22Rv1 (cell line): ENCODE results near the gene WDR5.

Experiments used
- H3K27ac ChIP-seq: fragments of 450-650 bp; 2 replicates; pipeline ENCODE4 v1.5.1; 2017
- ZFX ChIP-seq: fragments of 450-650 bp; IDR thresholded peaks from 2 replicates; pipeline ENCODE4 v1.6.1; 2017; ENCODE audit warnings: antibody characterized with exemption, borderline replicate concordance
- TF ChIP-seq, protein P1 (sequence below): fragments of 450-650 bp; IDR thresholded peaks from 2 replicates; pipeline ENCODE4 v1.5.1; 2017; ENCODE audit warnings: mild to moderate bottlenecking

Gene WDR5

DNA sequence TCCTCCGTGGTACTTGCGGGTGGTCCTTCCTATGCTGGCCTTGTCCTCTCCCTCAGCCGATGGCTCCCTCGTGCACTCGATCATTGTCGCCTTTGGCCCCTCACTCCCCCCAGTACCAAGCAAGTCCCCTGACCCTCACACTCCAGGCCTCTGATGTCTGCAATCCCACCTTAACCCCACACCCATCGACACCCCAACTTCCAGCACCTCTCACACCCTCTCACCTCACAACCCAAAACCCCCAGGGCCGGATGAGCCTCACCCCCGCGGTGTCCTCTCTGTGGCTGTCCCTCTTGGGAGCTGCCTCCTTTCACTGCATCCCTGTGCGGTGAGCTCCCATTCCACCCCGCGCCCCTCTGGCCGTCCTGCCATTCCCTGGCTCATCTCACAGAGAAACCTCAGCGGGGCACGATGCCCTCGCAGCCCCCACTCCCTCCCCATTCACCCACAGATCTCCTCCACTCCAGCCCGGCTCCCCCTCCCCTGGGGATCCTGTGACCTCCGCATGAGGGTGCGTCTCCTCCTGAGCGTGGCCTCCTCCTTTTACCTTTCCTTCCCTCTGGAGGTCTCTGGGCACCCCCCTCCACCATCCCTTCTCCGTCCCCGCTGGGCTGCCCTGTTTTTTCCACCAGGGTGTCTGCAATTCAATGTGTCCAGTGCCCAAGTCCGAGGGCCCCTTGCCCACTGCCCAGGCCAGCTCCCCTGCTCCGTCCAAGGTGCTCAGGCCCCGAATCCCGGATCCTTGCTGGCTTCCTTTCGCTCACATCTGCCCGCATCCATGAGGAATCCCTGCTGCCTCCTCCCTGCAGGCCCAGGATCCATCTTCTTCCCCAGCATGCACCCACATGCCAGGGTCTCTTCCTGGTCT lies 44.3 kb downstream of the WDR5 start:
- H3K27ac ChIP-seq = no peak overlapping the region
- TF ChIP-seq ZFX = no peak
- TF ChIP-seq, protein P1, sequence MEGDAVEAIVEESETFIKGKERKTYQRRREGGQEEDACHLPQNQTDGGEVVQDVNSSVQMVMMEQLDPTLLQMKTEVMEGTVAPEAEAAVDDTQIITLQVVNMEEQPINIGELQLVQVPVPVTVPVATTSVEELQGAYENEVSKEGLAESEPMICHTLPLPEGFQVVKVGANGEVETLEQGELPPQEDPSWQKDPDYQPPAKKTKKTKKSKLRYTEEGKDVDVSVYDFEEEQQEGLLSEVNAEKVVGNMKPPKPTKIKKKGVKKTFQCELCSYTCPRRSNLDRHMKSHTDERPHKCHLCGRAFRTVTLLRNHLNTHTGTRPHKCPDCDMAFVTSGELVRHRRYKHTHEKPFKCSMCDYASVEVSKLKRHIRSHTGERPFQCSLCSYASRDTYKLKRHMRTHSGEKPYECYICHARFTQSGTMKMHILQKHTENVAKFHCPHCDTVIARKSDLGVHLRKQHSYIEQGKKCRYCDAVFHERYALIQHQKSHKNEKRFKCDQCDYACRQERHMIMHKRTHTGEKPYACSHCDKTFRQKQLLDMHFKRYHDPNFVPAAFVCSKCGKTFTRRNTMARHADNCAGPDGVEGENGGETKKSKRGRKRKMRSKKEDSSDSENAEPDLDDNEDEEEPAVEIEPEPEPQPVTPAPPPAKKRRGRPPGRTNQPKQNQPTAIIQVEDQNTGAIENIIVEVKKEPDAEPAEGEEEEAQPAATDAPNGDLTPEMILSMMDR = no peak

DNA sequence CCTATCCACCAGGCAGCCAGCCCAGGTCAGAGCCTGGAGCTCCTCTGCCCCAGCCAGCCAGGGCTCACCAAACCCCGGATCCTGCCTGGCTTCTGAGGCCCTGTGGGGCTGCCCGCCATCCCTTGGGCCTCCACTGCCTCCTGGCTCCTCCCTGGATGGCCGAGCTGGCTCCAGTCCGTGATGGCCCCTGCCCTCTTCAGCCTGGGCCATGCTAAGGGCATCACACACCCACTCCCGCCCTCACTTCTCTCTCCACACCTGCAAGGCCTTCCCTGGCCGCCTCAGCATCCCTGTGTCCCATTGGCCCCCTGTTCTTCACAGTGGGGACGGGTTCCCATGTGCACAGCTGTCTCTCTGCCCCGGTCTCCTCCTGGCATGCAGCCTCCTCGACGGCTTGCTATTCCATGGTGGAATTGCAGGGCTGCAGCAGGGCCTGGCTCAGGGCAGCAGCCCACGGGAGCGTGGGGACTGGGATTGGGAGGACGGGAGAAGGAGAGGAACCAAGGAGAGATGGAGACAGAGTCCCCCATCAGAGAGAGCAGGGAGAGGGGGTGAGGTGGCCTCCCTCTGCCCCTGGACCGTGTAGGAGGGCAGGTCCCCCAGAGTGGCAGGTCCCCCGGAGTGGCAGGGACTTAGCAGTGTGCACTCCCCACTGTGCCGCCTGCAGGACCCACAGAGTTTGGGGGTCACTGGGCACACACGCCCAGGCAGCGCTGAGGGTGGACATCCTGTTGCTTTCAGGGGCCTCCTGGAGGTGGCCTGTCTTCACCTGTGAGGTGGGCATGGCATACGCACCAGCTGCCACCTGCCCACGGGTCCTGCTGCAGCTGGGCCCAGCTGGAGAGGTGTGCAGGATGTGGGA lies 45.1 kb downstream of the WDR5 start:
- TF ChIP-seq, protein P1 = no peak
- TF ChIP-seq ZFX = no peak
- no peak overlapping the region for H3K27ac ChIP-seq

DNA sequence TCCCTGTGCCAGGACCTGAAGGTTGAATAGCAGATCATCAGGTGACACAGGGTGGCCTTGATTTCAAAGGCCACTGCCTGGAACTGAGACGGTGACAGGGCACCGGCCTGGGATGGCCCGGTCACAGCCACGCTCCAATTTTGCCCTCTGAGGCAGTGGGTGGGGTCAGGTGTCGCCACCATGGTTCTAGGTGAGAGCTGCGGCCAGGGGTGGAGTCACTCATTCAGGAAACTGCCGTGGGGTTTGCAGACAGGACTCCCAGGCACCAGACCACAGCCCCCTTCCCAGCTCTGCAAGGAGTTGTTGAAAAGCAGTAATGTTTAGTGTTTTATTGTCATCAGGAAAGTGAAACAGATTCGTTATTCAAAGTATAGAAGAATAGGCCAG lies 45.8 kb downstream of the WDR5 start:
- no peak overlapping the region for H3K27ac ChIP-seq
- TF ChIP-seq ZFX = no peak
- TF ChIP-seq, protein P1 = no peak

DNA sequence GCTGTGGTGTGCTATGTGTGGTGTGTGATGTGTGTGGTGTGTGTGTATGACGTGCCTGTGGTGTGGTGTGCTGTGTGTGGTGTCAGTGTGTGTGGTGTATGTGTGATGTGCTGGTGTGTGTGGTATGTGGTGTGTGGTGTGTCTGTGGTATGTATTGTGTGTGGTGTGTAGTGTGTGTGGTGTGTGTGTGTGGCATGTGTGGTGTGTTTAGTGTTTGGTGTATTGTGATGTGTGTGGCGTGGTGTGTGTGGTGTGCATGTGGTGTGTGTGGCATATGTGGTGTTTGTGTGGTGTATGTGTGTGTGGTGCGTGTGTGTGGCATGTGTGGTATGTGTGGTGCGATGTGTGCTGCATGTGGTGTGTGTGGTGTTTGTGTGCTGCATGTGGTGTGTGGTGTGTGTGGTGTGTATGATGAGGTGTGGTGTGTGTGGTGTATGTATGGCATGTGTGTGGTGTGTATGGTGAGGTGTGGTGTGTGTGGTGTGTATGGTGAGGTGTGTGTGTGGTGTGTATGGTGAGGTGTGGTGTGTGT lies 46.7 kb downstream of the WDR5 start:
- no peak overlapping the region for H3K27ac ChIP-seq
- TF ChIP-seq ZFX = no peak
- TF ChIP-seq, protein P1 = no peak

DNA sequence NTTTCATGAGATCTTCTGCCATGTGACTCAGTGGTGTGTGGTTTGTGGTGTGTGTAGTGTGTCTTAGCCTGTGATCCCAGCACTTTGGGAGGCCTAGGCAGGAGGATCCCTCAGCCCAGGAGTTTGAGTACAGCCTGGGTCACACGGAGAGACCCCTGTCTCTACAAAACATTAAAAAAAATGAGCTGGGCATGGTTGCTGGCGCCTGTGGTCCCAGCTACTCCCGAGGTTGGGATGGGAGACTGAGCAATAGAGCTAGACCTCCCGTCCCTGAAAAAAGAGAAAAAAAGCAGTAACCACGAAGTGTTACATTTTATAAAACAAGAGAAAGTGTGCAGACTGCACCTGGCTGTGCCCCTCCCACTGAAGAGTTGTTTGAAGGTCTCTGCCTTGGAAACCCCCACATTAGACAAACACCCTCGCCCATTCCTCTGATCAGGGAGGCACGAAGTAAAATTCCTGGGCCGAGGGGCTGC lies 49.7 kb downstream of the WDR5 start:
- no peak for TF ChIP-seq ZFX
- TF ChIP-seq, protein P1 = no peak
- H3K27ac ChIP-seq = no peak overlapping the region

DNA sequence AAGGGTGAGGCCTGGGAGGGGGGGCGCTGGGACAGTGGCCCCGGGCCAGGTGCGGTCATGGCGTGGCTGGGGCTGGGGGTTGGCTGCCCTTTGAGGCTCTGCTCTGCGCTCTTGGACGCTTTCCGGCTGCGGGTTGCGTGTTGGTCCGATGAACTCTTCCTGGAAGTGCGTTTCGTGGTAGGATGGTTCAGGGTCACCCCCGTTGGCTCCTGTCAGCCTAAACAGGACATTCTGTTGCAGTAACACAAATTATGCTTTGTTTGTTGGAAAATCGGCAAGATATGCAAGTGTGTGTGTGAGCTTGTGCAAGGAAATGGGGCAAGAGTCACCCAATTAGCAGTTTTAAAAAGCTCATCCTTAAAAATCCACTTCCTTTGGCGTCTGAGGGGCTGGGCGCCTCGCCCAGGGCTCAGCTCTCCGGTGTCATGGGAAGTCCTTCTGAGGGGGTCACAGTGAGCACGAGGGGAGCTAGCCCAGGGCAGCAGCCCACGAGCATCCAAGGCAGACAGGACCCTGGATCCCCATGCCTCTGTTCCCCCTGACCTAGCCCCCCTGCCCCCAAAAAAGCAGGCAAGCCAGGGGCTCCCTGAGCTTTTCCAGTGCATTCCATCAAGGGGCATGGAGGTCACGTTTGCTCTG lies 50.7 kb downstream of the WDR5 start:
- TF ChIP-seq, protein P1 = no peak
- TF ChIP-seq ZFX = no peak
- H3K27ac ChIP-seq = no peak overlapping the region
